H54 (cell line): ENCODE measurements around the gene VWA8.

Source experiments
- DNase-seq: peaks from one replicate; pipeline ENCODE4 v3.0.0; 2011; ENCODE audit warnings: low spot score, mixed read lengths; ENCODE audit not compliant: insufficient read length
- FAIRE-seq: peaks from 3 replicates; lab custom pipeline; 2011; peaks lifted over from hg19 to GRCh38; lab: Jason Lieb, UNC
- POLR2A ChIP-seq: IDR thresholded peaks from 2 replicates; pipeline ENCODE4 v1.6.1; 2011; ENCODE audit warnings: low read depth, mild to moderate bottlenecking, low read length

VWA8 gene

GRCh38 chr13:41614671-41615527, 346.0 kb downstream of the VWA8 start:
- DNase-seq (no peak), FAIRE-seq (no peak)
- TF ChIP-seq POLR2A = no peak

- TF ChIP-seq POLR2A = no peak
- FAIRE-seq (no peak), DNase-seq (no peak)
These were observed 346.8 kb downstream of the VWA8 start for GRCh38 chr13:41613984-41614661.

GRCh38 chr13:41613471-41613870, 347.4 kb downstream of the VWA8 start:
- DNase-seq (no peak), FAIRE-seq (no peak)
- TF ChIP-seq POLR2A = no peak

GRCh38 chr13:41611385-41611784, 349.5 kb downstream of the VWA8 start:
- TF ChIP-seq POLR2A = no peak
- DNase-seq = no peak

GRCh38 chr13:41610404-41610803, 350.5 kb downstream of the VWA8 start:
- no peak for FAIRE-seq
- no peak for DNase-seq
- no peak for TF ChIP-seq POLR2A

More at GRCh38 chr13:41611385-41611784, 349.5 kb downstream of the VWA8 start:
- no peak for FAIRE-seq

GRCh38 chr13:41609828-41610227, 351.1 kb downstream of the VWA8 start:
- no peak for TF ChIP-seq POLR2A
- FAIRE-seq (no peak), DNase-seq (no peak)

- DNase-seq (no peak), FAIRE-seq (no peak)
- no peak for TF ChIP-seq POLR2A
These were observed 352.1 kb downstream of the VWA8 start for GRCh38 chr13:41608839-41609177.

GRCh38 chr13:41608111-41608838, 352.6 kb downstream of the VWA8 start:
- no peak for TF ChIP-seq POLR2A
- FAIRE-seq (no peak), DNase-seq (no peak)

GRCh38 chr13:41606646-41607045, 354.3 kb downstream of the VWA8 start:
- no peak for DNase-seq

GRCh38 chr13:41605319-41606285, 355.3 kb downstream of the VWA8 start:
- no peak for FAIRE-seq

More at GRCh38 chr13:41606646-41607045, 354.3 kb downstream of the VWA8 start:
- no peak for FAIRE-seq
- no peak for TF ChIP-seq POLR2A

GRCh38 chr13:41603917-41604316, 357.0 kb downstream of the VWA8 start:
- DNase-seq = peak; percentile 9
- peak; percentile 30 for FAIRE-seq

More at GRCh38 chr13:41605319-41606285, 355.3 kb downstream of the VWA8 start:
- DNase-seq = no peak
- TF ChIP-seq POLR2A = no peak

GRCh38 chr13:41601718-41602445, 359.0 kb downstream of the VWA8 start:
- no peak for TF ChIP-seq POLR2A
- DNase-seq = no peak

More at GRCh38 chr13:41603917-41604316, 357.0 kb downstream of the VWA8 start:
- TF ChIP-seq POLR2A = no peak

More at GRCh38 chr13:41601718-41602445, 359.0 kb downstream of the VWA8 start:
- FAIRE-seq = no peak
